HEK293 (cell line): Measurements from ENCODE around the gene WNT2.
A peak's percentile ranks its signal among the peaks of the same experiment; 100 is the strongest.

Source experiments
- CTCF ChIA-PET: fragments of 350-600 bp; formaldehyde crosslinking; extraction: SDS; loops from one replicate; lab custom pipeline; 2021; ENCODE audit warnings: antibody characterized with exemption; lab: Yijun Ruan, JAX
- POLR2A ChIA-PET: fragments of 300-600 bp; formaldehyde crosslinking; extraction: SDS; loops from one replicate; lab custom pipeline; 2020; ENCODE audit warnings: antibody characterized with exemption, inconsistent platforms; lab: Yijun Ruan, JAX
- H3K27ac ChIP-seq: fragments of 200-500 bp; sonication (Bioruptor generic); 2 replicates; pipeline ENCODE4 v1.5.1; 2014; ENCODE audit warnings: low read depth, low read length, control low read depth, inconsistent platforms; ENCODE audit errors: extremely low read depth
- H3K36me3 ChIP-seq, 2 experiments: fragments of 200-500 bp in 1 of 2; sonication (Bioruptor generic) in 1 of 2; 1 replicate in 1 of 2; 2 replicates in 1 of 2; pipeline ENCODE4 v1.5.1; 2014 to 2017; ENCODE audit warnings: inconsistent platforms in 2 of 2, low read length in 2 of 2; ENCODE audit not compliant: control insufficient read depth in 2 of 2, insufficient read depth in 1 of 2
- H3K4me1 ChIP-seq: fragments of 200-500 bp; sonication (Bioruptor generic); 2 replicates; pipeline ENCODE4 v1.5.1; 2014; ENCODE audit warnings: mild to moderate bottlenecking, low read length, inconsistent platforms; ENCODE audit not compliant: control insufficient read depth, insufficient read depth
- H3K4me3 ChIP-seq: 2 replicates; pipeline ENCODE4 v1.5.1; 2011; ENCODE audit warnings: low read depth, mild to moderate bottlenecking, control low read depth, low read length, moderate library complexity
- H3K9me3 ChIP-seq: fragments of 200-500 bp; sonication (Bioruptor generic); 2 replicates; pipeline ENCODE4 v1.5.1; 2014; ENCODE audit warnings: low read depth, low read length, inconsistent platforms; ENCODE audit not compliant: control insufficient read depth, insufficient read depth
- ELK4 ChIP-seq: IDR thresholded peaks from 2 replicates; pipeline ENCODE4 v1.6.1; 2011; ENCODE audit warnings: mild to moderate bottlenecking, low read depth, low read length, borderline replicate concordance
- GFI1B ChIP-seq: fragments of 450-650 bp; formaldehyde crosslinking; IDR thresholded peaks from 2 replicates; pipeline ENCODE4 v1.5.1; 2016; ENCODE audit warnings: missing biosample characterization, missing genetic modification characterization
- HOXD13 ChIP-seq: sonication (generic); formaldehyde crosslinking; IDR thresholded peaks from 2 replicates; pipeline ENCODE4 v1.8.0; 2022; ENCODE audit warnings: missing genetic modification reagents, borderline replicate concordance
- KLF7 ChIP-seq: fragments of 450-650 bp; formaldehyde crosslinking; IDR thresholded peaks from 2 replicates; pipeline ENCODE4 v1.5.1; 2016; ENCODE audit warnings: missing biosample characterization, missing genetic modification characterization, borderline replicate concordance
- SP7 ChIP-seq: fragments of 450-650 bp; formaldehyde crosslinking; IDR thresholded peaks from 2 replicates; pipeline ENCODE4 v1.5.1; 2016; ENCODE audit warnings: missing biosample characterization, missing genetic modification characterization
- WT1 ChIP-seq: fragments of 450-650 bp; formaldehyde crosslinking; IDR thresholded peaks from 2 replicates; pipeline ENCODE4 v1.5.1; 2016; ENCODE audit warnings: missing biosample characterization, missing genetic modification characterization
- YY1 ChIP-seq: fragments of 450-650 bp; formaldehyde crosslinking; IDR thresholded peaks from 2 replicates; pipeline ENCODE4 v1.5.1; 2018; ENCODE audit warnings: missing biosample characterization, missing genetic modification characterization
- YY2 ChIP-seq: fragments of 450-650 bp; formaldehyde crosslinking; IDR thresholded peaks from 2 replicates; pipeline ENCODE4 v1.5.1; 2016; ENCODE audit warnings: missing biosample characterization, missing genetic modification characterization
- ZBTB1 ChIP-seq: fragments of 450-650 bp; formaldehyde crosslinking; IDR thresholded peaks from 2 replicates; pipeline ENCODE4 v1.5.1; 2016; ENCODE audit warnings: missing biosample characterization, missing genetic modification characterization
- ZEB2 ChIP-seq: fragments of 450-650 bp; formaldehyde crosslinking; IDR thresholded peaks from 2 replicates; pipeline ENCODE4 v1.5.1; 2016; ENCODE audit warnings: missing biosample characterization, missing genetic modification characterization
- ZNF10 ChIP-seq: fragments of 450-650 bp; formaldehyde crosslinking; IDR thresholded peaks from 2 replicates; pipeline ENCODE4 v1.5.1; 2017; ENCODE audit warnings: missing biosample characterization, missing genetic modification characterization
- ZNF175 ChIP-seq: fragments of 450-650 bp; formaldehyde crosslinking; IDR thresholded peaks from 2 replicates; pipeline ENCODE4 v1.5.1; 2016; ENCODE audit warnings: missing biosample characterization, missing genetic modification characterization
- ZNF184 ChIP-seq: fragments of 450-650 bp; IDR thresholded peaks from 2 replicates; pipeline ENCODE4 v1.5.1; 2018; ENCODE audit warnings: missing biosample characterization, mild to moderate bottlenecking, missing genetic modification characterization
- ZNF24 ChIP-seq: fragments of 450-650 bp; formaldehyde crosslinking; IDR thresholded peaks from 2 replicates; pipeline ENCODE4 v1.5.1; 2016; ENCODE audit warnings: missing biosample characterization, missing genetic modification characterization
- ZNF335 ChIP-seq: fragments of 450-650 bp; formaldehyde crosslinking; conservative IDR thresholded peaks from 2 replicates; pipeline ENCODE4 v1.5.1; 2016; ENCODE audit warnings: missing biosample characterization, missing genetic modification characterization
- ZNF354C ChIP-seq: fragments of 450-650 bp; formaldehyde crosslinking; IDR thresholded peaks from 2 replicates; pipeline ENCODE4 v1.5.1; 2016; ENCODE audit warnings: missing biosample characterization, missing genetic modification characterization, low read depth, borderline replicate concordance
- ZNF391 ChIP-seq: fragments of 450-650 bp; formaldehyde crosslinking; IDR thresholded peaks from 2 replicates; pipeline ENCODE4 v1.5.1; 2016; ENCODE audit warnings: low read depth, missing biosample characterization, missing genetic modification characterization, borderline replicate concordance
- ZNF398 ChIP-seq: fragments of 450-650 bp; formaldehyde crosslinking; IDR thresholded peaks from 2 replicates; pipeline ENCODE4 v1.5.1; 2017; ENCODE audit warnings: missing biosample characterization, missing genetic modification characterization
- ZNF501 ChIP-seq: fragments of 450-650 bp; formaldehyde crosslinking; IDR thresholded peaks from 2 replicates; pipeline ENCODE4 v1.5.1; 2016; ENCODE audit warnings: missing biosample characterization, missing genetic modification characterization
- ZNF529 ChIP-seq: fragments of 450-650 bp; formaldehyde crosslinking; IDR thresholded peaks from 2 replicates; pipeline ENCODE4 v1.5.1; 2017; ENCODE audit warnings: missing genetic modification characterization, missing biosample characterization; ENCODE audit not compliant: insufficient replicate concordance
- ZNF580 ChIP-seq: fragments of 450-650 bp; formaldehyde crosslinking; IDR thresholded peaks from 2 replicates; pipeline ENCODE4 v1.5.1; 2016; ENCODE audit warnings: missing biosample characterization, missing genetic modification characterization
- ZNF639 ChIP-seq: fragments of 450-650 bp; formaldehyde crosslinking; IDR thresholded peaks from 2 replicates; pipeline ENCODE4 v1.5.1; 2016; ENCODE audit warnings: missing biosample characterization, missing genetic modification characterization
- ZNF747 ChIP-seq: fragments of 450-650 bp; formaldehyde crosslinking; IDR thresholded peaks from 2 replicates; pipeline ENCODE4 v1.5.1; 2016; ENCODE audit warnings: missing biosample characterization, missing genetic modification characterization
- ZSCAN30 ChIP-seq: fragments of 450-650 bp; IDR thresholded peaks from 2 replicates; pipeline ENCODE4 v1.5.1; 2018; ENCODE audit warnings: missing biosample characterization, mild to moderate bottlenecking, missing genetic modification characterization, moderate library complexity

The WNT2 gene

GRCh38 chr7:117281562-117281961, 41.3 kb downstream of the WNT2 start:
- ChIA-PET POLR2A (no interaction called here), CTCF (no interaction called here)
- Histone ChIP-seq H3K27ac (no peak overlapping the region), H3K9me3 (no peaks in the 10 kb centered on the region), H3K4me1 (no peaks in the 10 kb centered on the region)
- peak; percentile 88 for TF ChIP-seq WT1 (tag by site-specific recombination)
- no peak for TF ChIP-seq ZNF24
- peak; percentile 27; the same call in 1 of the 2 replicates for TF ChIP-seq SP7
- TF ChIP-seq, all 188 proteins: peak for 2
- Histone ChIP-seq H3K4me3 (no peak overlapping the region), H3K36me3 (no peaks in the 10 kb centered on the region)

GRCh38 chr7:117279931-117280557, 42.8 kb downstream of the WNT2 start:
- POLR2A ChIA-PET: no interaction called here

GRCh38 chr7:117279203-117279602, 43.7 kb downstream of the WNT2 start:
- ChIA-PET POLR2A (no interaction called here), CTCF (no interaction called here)
- TF ChIP-seq GFI1B (no peak), ZNF10 (no peak), ZNF175 (tag by site-specific recombination) (no peak)
- no peaks in the 10 kb centered on the region for H3K9me3 ChIP-seq
- no peak overlapping the region for H3K4me3 ChIP-seq
- no peaks in the 10 kb centered on the region for H3K36me3 ChIP-seq
- H3K27ac ChIP-seq: no peak overlapping the region
- H3K4me1 ChIP-seq: 0 out of 2 replicates have a peak, but pooled peaks cover under 1% of the 10 kb centered on the region

More at GRCh38 chr7:117279931-117280557, 42.8 kb downstream of the WNT2 start:
- no peaks in the 10 kb centered on the region for H3K36me3 ChIP-seq
- no peaks in the 10 kb centered on the region for H3K4me1 ChIP-seq
- TF ChIP-seq ZNF354C (tag by site-specific recombination) (no peak), HOXD13 (CRISPR knock-in tag) (no peak), ZEB2 (tag by site-specific recombination) (no peak), YY2 (tag by site-specific recombination) (no peak), ZNF747 (tag by site-specific recombination) (no peak), ZNF391 (tag by site-specific recombination) (no peak), ZNF184 (tag by site-specific recombination) (no peak), ZSCAN30 (tag by site-specific recombination) (no peak), ZNF501 (tag by site-specific recombination) (no peak)
- CTCF ChIA-PET: interaction anchor here (0.6 kb wide), 1 partner anchor 291 kb away, joined by 4 read pairs; no protein-coding TSS in a partner anchor
- H3K27ac ChIP-seq: no peak overlapping the region
- H3K9me3 ChIP-seq: no peaks in the 10 kb centered on the region
- no peak overlapping the region for H3K4me3 ChIP-seq

- CTCF ChIA-PET: interaction anchor here (0.6 kb wide), 1 partner anchor 672 kb away, joined by 3 read pairs; no protein-coding TSS in a partner anchor
- TF ChIP-seq ZBTB1 (tag by site-specific recombination): no peak
- TF ChIP-seq ZNF335 (tag by site-specific recombination): no peak
- TF ChIP-seq ZNF398 (tag by site-specific recombination): no peak
- TF ChIP-seq KLF7 (tag by site-specific recombination): no peak
- no peak for TF ChIP-seq ZNF580 (tag by site-specific recombination)
- no peak for TF ChIP-seq ELK4
- no peak for TF ChIP-seq YY1 (tag by site-specific recombination)
- no peak for TF ChIP-seq ZNF639
- no peak for TF ChIP-seq ZNF529 (tag by site-specific recombination)
Observed at GRCh38 chr7:117278040-117278439, 44.8 kb downstream of the WNT2 start.

More at GRCh38 chr7:117278040-117278439, 44.8 kb downstream of the WNT2 start:
- POLR2A ChIA-PET: no interaction called here
- no peaks in the 10 kb centered on the region for H3K36me3 ChIP-seq
- no peaks in the 10 kb centered on the region for H3K9me3 ChIP-seq
- H3K4me1 ChIP-seq: 0 out of 2 replicates have a peak, but pooled peaks cover 9% of the 10 kb centered on the region
- H3K27ac ChIP-seq: no peak overlapping the region
- no peak overlapping the region for H3K4me3 ChIP-seq
